Measurements from ENCODE around the gene RNF144B. TPM values are rescaled to one million over a fixed set of nuclear protein-coding genes. Genes with fewer than 3 reads are reported as not detected.
"Not testable (repeated sequence)": the region's sequence is repeated elsewhere in the genome, so short reads cannot be mapped to it uniquely, and the experiment has no call there.

RNF144B gene
- total and polyA plus RNA-seq, 8 donors: 1.7 to 18.7 (median 6.1) TPM

DNA sequence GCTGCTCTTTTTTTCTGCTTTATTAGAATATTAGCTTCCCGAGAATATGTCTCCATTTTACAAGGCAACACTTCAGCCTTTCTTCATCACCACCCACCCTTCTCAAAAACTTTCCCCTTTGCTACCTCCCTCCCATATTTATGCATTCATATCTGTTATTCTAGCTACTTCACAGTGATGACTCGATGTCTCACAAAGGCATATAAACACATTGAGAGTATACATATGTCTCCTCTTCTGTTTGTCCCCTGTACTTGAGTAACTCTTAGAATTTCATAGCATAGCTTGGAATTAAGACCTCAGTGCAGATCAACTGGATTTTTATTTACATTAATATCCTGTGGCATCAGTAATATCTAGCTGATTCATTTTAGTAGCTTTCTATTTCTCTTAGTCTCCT, 6.5 kb downstream of the RNF144B start:
- no peaks in the 10 kb centered on the region for H3K27me3 ChIP-seq
- ATAC-seq: no peak
- no peak for DNase-seq
- peaks cover 18 to 35% (median 28%) of the 10 kb centered on the region in 3 donors for H3K4me1 ChIP-seq
- H3K9me3 ChIP-seq: no peaks in the 10 kb centered on the region
- 95 to 96% methylated on average over 2 of the region's 2 CpGs for WGBS, 2 donors
- TF ChIP-seq, protein P1, sequence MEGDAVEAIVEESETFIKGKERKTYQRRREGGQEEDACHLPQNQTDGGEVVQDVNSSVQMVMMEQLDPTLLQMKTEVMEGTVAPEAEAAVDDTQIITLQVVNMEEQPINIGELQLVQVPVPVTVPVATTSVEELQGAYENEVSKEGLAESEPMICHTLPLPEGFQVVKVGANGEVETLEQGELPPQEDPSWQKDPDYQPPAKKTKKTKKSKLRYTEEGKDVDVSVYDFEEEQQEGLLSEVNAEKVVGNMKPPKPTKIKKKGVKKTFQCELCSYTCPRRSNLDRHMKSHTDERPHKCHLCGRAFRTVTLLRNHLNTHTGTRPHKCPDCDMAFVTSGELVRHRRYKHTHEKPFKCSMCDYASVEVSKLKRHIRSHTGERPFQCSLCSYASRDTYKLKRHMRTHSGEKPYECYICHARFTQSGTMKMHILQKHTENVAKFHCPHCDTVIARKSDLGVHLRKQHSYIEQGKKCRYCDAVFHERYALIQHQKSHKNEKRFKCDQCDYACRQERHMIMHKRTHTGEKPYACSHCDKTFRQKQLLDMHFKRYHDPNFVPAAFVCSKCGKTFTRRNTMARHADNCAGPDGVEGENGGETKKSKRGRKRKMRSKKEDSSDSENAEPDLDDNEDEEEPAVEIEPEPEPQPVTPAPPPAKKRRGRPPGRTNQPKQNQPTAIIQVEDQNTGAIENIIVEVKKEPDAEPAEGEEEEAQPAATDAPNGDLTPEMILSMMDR (IDR thresholded peaks at IDR 0.05): no peak
- H3K4me3 ChIP-seq: no peak overlapping the region
- FAIRE-seq: no peak
- H3K36me3 ChIP-seq: no peaks in the 10 kb centered on the region
- H3K27ac ChIP-seq: no peak overlapping the region
- intact Hi-C loops (cut with DNase I): no loop called here

DNA sequence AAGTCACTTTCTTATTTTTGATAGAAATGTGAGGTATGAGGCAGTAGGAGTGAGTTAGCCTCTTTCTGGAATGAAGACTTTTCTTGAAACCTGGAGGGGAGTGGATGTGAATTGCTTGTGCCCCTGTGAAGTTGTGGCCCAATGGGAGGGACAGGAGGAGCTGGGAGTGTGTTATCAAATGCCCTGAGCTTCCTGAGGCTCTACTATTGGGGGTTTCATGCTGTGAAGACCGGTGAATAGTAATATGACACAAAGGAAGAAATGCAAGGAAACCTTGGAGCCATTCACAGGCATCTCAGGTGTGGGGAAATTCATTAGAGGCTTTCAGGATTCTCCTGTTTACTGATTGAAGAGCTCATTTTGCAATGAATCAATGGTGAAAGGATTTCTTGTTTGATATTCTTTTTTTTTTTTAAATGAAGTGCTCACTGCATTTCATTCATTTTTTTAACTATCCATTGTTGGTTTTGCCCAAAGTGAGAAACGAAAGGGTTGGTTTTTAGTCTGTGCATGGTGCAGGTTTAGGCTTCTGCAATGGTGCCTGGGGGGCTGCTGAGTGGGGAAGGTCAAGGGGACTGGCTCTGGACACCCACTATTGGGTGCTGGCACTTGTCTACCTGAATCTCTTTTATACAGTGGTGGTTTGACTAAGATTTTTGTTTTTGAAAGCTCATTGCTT, 8.2 kb downstream of the RNF144B start:
- FAIRE-seq: no peak
- DNase-seq: no peak

DNA sequence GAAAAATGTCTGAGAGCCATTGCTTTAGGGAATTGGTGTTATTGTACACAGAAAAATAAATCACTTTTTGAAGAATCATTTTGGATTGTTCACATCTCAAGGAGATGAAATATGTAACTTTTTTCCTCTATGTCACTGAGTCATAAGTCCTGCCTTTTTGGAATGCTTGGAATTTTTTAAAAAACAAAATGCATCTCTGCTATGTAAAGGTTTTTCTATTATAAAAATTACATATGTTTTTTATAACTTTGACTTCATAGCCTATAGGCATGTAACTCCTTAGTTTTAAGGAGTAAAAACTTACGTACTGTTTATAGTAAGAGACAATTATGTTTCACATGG, 8.7 kb downstream of the RNF144B start:
- H3K27ac ChIP-seq: no peak overlapping the region
- intact Hi-C loops (cut with DNase I): no loop called here
- H3K4me1 ChIP-seq: peaks cover 0 to 32% (median 13%) of the 10 kb centered on the region in 3 donors
- DNase-seq (no peak), FAIRE-seq (no peak), ATAC-seq (no peak)
- H3K9me3 ChIP-seq: no peaks in the 10 kb centered on the region
- TF ChIP-seq, protein P1 (IDR thresholded peaks at IDR 0.05): no peak
- H3K27me3 ChIP-seq: no peaks in the 10 kb centered on the region
- 97 to 98% methylated on average over 1 of the region's 1 CpG for WGBS, 2 donors
- H3K4me3 ChIP-seq: no peak overlapping the region
- no peaks in the 10 kb centered on the region for H3K36me3 ChIP-seq

More for the DNA sequence above, 8.2 kb downstream of the RNF144B start:
- 79 to 86% methylated on average over 2 of the region's 2 CpGs for WGBS, 2 donors
- Histone ChIP-seq H3K4me3 (no peak overlapping the region), H3K27ac (no peak overlapping the region), H3K36me3 (no peaks in the 10 kb centered on the region), H3K4me1 (peaks cover 3 to 28% (median 15%) of the 10 kb centered on the region in 3 donors), H3K9me3 (no peaks in the 10 kb centered on the region), H3K27me3 (no peaks in the 10 kb centered on the region)
- intact Hi-C loops (cut with DNase I): no loop called here
- no peak for ATAC-seq
- TF ChIP-seq, protein P1 (IDR thresholded peaks at IDR 0.05): no peak

DNA sequence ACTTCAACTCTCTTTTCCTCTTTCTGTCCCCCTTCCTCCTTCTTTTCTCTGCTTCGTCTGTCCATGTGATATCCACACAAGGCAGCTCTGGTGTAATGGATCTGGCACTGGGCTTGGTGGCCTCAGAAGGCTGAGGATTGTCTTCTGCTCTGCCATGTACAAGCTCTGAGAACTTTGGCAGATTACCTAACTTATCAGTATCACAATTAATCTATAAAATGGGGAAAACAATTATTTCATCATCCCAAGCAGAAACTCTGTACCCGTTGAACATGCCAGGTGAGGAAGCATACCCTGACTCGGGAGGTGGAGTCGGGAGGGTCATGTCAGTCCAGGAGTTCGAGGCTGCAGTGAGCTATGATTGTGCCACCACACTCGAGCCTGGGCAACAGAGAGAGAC, 10.6 kb downstream of the RNF144B start:
- no peak for DNase-seq
- H3K4me1 ChIP-seq: peaks cover 0 to 29% (median 6%) of the 10 kb centered on the region in 3 donors
- ATAC-seq: no peak
- H3K9me3 ChIP-seq: no peaks in the 10 kb centered on the region
- no peak overlapping the region for H3K4me3 ChIP-seq
- H3K36me3 ChIP-seq: no peaks in the 10 kb centered on the region
- 70 to 74% methylated on average over 6 of the region's 6 CpGs for WGBS, 2 donors
- TF ChIP-seq, protein P1 (IDR thresholded peaks at IDR 0.05): no peak
- intact Hi-C loops (cut with DNase I): no loop called here
- H3K27ac ChIP-seq: no peak overlapping the region
- H3K27me3 ChIP-seq: no peaks in the 10 kb centered on the region
- FAIRE-seq: no peak

DNA sequence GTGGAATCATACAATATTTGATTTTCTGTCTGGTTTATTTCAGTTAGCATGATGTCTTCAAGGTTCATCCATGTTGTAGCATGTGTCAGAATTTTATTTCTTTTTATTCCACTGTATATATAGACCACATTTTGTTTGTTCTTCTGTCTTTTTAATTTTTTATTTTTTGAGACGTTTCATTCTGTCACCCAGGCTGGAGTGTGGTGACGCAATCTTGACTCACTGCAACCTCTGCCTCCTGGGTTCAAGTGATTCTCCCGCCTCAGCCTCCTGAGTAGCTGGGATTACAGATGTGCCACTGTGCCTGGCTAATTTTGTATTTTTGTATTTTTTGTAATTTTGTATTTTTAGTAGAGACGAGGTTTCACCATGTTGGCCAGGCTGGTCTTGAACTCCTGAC, 11.1 kb downstream of the RNF144B start:
- not testable (repeated sequence) for FAIRE-seq

More for the DNA sequence above, 11.1 kb downstream of the RNF144B start:
- H3K27me3 ChIP-seq; DNase-seq; H3K36me3 ChIP-seq; intact Hi-C loops (cut with DNase I); H3K9me3 ChIP-seq; ATAC-seq; H3K4me3 ChIP-seq; H3K27ac ChIP-seq: not testable (repeated sequence)
- peaks cover 0 to 29% (median 6%) of the 10 kb centered on the region in 3 donors for H3K4me1 ChIP-seq
- 82 to 86% methylated on average over 4 of the region's 4 CpGs for WGBS, 2 donors

Data from pancreas (tissue), 10 donors.